NCI-H1694 (cell line): Measurements from ENCODE around the gene KIF26B.

Experiments
- DNase-seq: peaks from one replicate; lab custom pipeline; 2025; lab: John Stamatoyannopoulos, UW

Gene KIF26B

DNA sequence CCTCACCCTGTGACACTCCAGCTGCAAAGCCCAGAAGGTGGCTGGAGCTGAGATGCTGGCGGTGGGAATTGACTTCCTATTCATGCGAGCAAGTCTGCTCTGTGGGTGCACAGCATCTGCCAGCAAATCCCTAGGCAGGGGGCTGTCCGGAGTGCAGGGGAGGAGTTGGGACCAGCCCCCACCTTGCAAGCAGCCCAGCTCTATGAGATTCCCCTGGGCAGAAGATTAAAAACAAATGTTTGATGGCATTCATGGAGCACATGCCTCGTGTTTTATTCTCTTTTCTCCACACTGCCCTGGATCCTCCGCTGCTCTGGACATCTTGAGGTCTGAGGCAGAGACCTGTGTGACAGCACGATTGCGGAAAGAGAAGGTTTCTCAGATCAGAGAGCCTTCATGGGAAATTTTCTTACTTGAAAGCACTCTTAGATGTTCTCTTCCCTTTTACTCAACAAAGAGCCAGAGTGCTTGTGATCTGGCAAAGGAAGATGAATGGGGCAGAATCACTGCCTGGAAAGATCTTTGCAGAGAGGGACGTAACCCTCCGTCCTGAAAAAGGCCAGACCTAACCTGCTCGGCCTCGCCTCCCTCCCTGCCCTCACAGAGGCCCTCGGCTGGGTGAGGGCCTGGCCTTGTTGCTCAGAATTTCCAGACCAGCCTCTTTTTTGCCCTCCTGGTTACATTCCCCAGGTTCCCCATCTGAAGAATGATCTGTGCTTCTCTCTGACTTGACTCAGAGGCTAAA lies 597.1 kb downstream of the KIF26B start:
- DNase-seq, result no peak

DNA sequence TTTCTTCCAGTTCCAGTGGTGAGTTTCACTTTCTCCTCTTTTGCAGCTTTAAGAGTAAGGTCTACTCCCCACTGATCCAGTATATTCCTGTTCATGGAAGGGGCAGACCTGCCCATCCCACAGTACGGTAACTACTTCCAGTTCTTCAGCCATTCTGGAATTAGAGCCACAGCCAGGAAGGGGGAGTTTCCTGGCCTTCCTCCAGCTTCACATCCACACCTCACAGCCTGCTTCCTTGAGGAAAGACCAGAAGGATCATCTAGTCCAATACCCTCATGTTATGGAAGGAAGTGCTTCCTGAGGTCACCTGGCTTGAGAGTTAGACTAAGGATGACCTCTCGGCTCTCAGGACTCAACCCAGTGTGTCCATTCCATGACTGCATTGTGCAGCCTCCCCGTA lies 597.8 kb downstream of the KIF26B start:
- DNase-seq, result no peak

DNA sequence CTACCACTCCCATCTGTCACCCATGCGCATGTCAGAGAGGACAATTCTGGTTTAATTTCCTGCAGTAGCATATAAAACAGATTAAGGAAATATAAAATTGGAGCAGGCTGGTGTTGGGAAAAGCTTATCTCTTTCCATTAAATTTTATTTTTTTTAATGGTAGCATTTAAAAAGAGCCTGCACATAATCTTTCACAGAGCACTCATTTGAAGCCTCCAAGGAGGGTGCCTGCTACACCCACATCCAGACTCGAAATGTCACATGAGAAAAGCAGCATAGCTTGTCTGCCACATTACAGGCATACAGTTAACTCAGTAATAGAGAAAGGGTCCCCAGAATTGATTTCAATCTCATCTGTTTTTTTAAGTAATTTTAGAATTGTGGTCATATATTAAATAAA lies 599.0 kb downstream of the KIF26B start:
- no peak for DNase-seq

DNA sequence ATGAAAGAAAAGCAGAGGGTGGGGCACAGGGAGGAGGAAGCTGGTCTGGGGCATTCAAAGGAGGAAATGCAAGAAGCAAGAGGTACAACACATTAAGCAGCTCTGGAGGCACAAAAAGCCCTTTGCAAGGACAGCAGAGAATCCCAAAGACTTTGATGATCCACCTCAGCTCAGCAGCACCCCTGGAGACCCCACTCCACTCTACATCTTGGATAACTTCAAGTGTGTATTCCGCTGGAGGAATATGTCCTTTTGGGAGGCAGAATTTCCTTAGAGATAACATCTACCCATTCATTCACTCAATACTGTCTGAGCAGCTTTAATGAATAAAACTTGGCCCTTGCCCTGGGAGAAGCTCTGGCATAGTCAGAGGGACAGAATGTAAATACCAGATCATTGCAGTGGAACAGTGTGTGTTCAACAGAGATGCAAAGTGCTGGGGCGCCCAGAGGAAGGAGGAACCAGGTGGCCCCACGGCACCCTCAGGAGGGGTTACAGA lies 599.7 kb downstream of the KIF26B start:
- DNase-seq, result no peak
